ENCODE measurements around the gene PANK1.

PANK1 gene

GRCh38 chr10:89640241-89640640 lies 4.8 kb downstream of the PANK1 start (continued):
- no peak for TF ChIP-seq ZC3H10 (CRISPR knock-in tag; IDR thresholded peaks at IDR 0.05)
- no peak for TF ChIP-seq ZNF8 (CRISPR knock-in tag; IDR thresholded peaks at IDR 0.05)
- TF ChIP-seq POU6F1 (CRISPR knock-in tag; IDR thresholded peaks at IDR 0.05; ENCODE audit: borderline replicate concordance, low read depth), result no peak
- TF ChIP-seq ZNF70 (CRISPR knock-in tag; IDR thresholded peaks at IDR 0.05), result no peak
- no peak for TF ChIP-seq ISL1 (CRISPR knock-in tag; IDR thresholded peaks at IDR 0.05)
- no peak for TF ChIP-seq ESRRG (CRISPR knock-in tag; IDR thresholded peaks at IDR 0.05)

GRCh38 chr10:89639326-89639725 lies 5.7 kb downstream of the PANK1 start:
- ATAC-seq, result no peak
- TF ChIP-seq ZNF8 (CRISPR knock-in tag; IDR thresholded peaks at IDR 0.05), result no peak
- TF ChIP-seq ZC3H10 (CRISPR knock-in tag; IDR thresholded peaks at IDR 0.05), result no peak
- no peak for TF ChIP-seq ARNTL (CRISPR knock-in tag; IDR thresholded peaks at IDR 0.05; ENCODE audit: borderline replicate concordance, low read depth)
- TF ChIP-seq TOX (CRISPR knock-in tag; IDR thresholded peaks at IDR 0.05; ENCODE audit: borderline replicate concordance), result no peak
- no peak for TF ChIP-seq TSHZ2 (CRISPR knock-in tag; IDR thresholded peaks at IDR 0.05)
- TF ChIP-seq ZFP3 (CRISPR knock-in tag; IDR thresholded peaks at IDR 0.05), result no peak
- no peak for TF ChIP-seq PATZ1 (CRISPR knock-in tag; IDR thresholded peaks at IDR 0.05; ENCODE audit: borderline replicate concordance)
- TF ChIP-seq OSR1 (CRISPR knock-in tag; IDR thresholded peaks at IDR 0.05), result no peak
- TF ChIP-seq GLIS3 (CRISPR knock-in tag; IDR thresholded peaks at IDR 0.05), result no peak
- TF ChIP-seq SNAI2 (CRISPR knock-in tag; IDR thresholded peaks at IDR 0.05), result no peak
- TF ChIP-seq PPARA (CRISPR knock-in tag; IDR thresholded peaks at IDR 0.05; ENCODE audit: borderline replicate concordance), result no peak
- TF ChIP-seq ZNF565 (CRISPR knock-in tag; conservative IDR thresholded peaks at IDR 0.05; ENCODE audit: low read depth), result no peak
- no peak for TF ChIP-seq ESRRG (CRISPR knock-in tag; IDR thresholded peaks at IDR 0.05)

- ATAC-seq, result no peak
- no peak for TF ChIP-seq CREB5 (CRISPR knock-in tag; IDR thresholded peaks at IDR 0.05; ENCODE audit: low read depth)
- no peak for TF ChIP-seq RARB (CRISPR knock-in tag; IDR thresholded peaks at IDR 0.05)
- TF ChIP-seq TSHZ2 (CRISPR knock-in tag; IDR thresholded peaks at IDR 0.05), result no peak
Observed at GRCh38 chr10:89637113-89637512, 7.9 kb downstream of the PANK1 start.

- ATAC-seq, result no peak
- no peak for TF ChIP-seq BACH2 (CRISPR knock-in tag; IDR thresholded peaks at IDR 0.05; ENCODE audit: borderline replicate concordance)
- TF ChIP-seq GLIS3 (CRISPR knock-in tag; IDR thresholded peaks at IDR 0.05), result no peak
- TF ChIP-seq ISL1 (CRISPR knock-in tag; IDR thresholded peaks at IDR 0.05), result no peak
- no peak for TF ChIP-seq RARB (CRISPR knock-in tag; IDR thresholded peaks at IDR 0.05)
- no peak for TF ChIP-seq OSR1 (CRISPR knock-in tag; IDR thresholded peaks at IDR 0.05)
- no peak for TF ChIP-seq ZFP30 (CRISPR knock-in tag; IDR thresholded peaks at IDR 0.05)
- no peak for TF ChIP-seq ESRRG (CRISPR knock-in tag; IDR thresholded peaks at IDR 0.05)
- no peak for TF ChIP-seq TOX (CRISPR knock-in tag; IDR thresholded peaks at IDR 0.05; ENCODE audit: borderline replicate concordance)
- TF ChIP-seq TCF4 (CRISPR knock-in tag; IDR thresholded peaks at IDR 0.05; ENCODE audit: borderline replicate concordance), result no peak
- no peak for TF ChIP-seq ZC3H10 (CRISPR knock-in tag; IDR thresholded peaks at IDR 0.05)
- no peak for TF ChIP-seq ZNF70 (CRISPR knock-in tag; IDR thresholded peaks at IDR 0.05)
- no peak for TF ChIP-seq ARNTL (CRISPR knock-in tag; IDR thresholded peaks at IDR 0.05; ENCODE audit: borderline replicate concordance, low read depth)
- TF ChIP-seq POU6F1 (CRISPR knock-in tag; IDR thresholded peaks at IDR 0.05; ENCODE audit: borderline replicate concordance, low read depth), result no peak
- TF ChIP-seq SNAI2 (CRISPR knock-in tag; IDR thresholded peaks at IDR 0.05), result no peak
- TF ChIP-seq CREB5 (CRISPR knock-in tag; IDR thresholded peaks at IDR 0.05; ENCODE audit: low read depth), result no peak
- no peak for TF ChIP-seq PPARA (CRISPR knock-in tag; IDR thresholded peaks at IDR 0.05; ENCODE audit: borderline replicate concordance)
Observed at GRCh38 chr10:89634637-89635036, 10.4 kb downstream of the PANK1 start.

Data from SK-N-SH treated with all-trans-retinoic acid at 6 μM for 48 hours (cell line).